ENCODE results near the gene LKAAEAR1. TPM values are rescaled to one million over a fixed set of nuclear protein-coding genes. Genes with fewer than 3 reads are reported as not detected.
"Not testable (repeated sequence)": the region's sequence is repeated elsewhere in the genome, so short reads cannot be mapped to it uniquely, and the experiment has no call there.

Gene LKAAEAR1
- total RNA-seq, 3 donors from 2014 or later = 0.30 to 0.47 (median 0.38) TPM

DNA sequence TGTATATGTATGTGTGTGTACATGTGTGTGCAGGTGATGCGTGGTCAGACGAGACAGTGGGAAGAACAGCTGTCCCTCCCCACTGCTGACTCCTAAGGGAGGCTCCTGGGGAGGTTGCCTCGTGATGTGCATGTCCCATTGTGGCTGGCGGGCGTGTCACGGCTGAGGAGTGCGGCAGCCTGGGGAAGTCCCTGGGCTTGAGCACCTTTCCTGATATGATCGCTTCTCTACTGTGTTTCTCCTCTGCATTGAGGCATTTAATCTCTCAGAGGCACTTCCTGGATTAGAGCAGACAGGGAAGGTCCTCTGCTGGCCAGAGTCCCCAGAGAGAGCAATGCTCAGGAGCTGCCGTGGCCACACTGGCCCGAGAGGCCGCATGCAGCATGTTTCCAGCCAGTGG is 11.7 kb upstream of the LKAAEAR1 start:
- H3K4me3 Mint-ChIP-seq = no peak overlapping the region
- H3K9me3 Mint-ChIP-seq = no peaks in the 10 kb centered on the region
- DNase-seq = no peak
- peaks cover 10% of the 10 kb centered on the region for H3K4me1 Mint-ChIP-seq (ENCODE audit: low read depth)
- peaks cover 1% of the 10 kb centered on the region for H3K27me3 Mint-ChIP-seq (ENCODE audit: low read depth)
- no peak for ATAC-seq
- peaks cover 2% of the 10 kb centered on the region for H3K36me3 Mint-ChIP-seq (ENCODE audit: insufficient read depth)

DNA sequence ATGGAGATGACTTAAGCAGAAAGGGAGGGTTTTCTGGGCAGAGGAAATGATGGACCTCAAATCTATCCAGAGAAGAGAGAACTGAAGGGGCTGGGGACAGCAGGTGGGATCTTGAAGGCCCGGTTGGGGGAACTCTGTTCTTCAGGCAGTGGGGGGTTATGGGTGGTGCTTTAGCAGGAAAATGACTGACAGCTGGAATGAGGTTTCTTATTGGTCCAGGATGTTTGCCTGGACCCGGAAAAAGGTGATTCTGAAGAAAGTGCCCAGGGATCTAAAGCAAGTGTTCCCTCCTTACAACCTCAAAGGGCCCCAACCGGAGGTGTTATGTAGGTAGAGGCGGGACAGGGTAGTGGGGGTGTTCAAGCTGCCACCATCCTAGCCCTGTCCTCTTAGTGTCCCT is 11.3 kb upstream of the LKAAEAR1 start:
- ATAC-seq (no peak), DNase-seq (no peak)
- H3K4me3 Mint-ChIP-seq = no peak overlapping the region
- H3K4me1 Mint-ChIP-seq (ENCODE audit: low read depth) = peaks cover 7% of the 10 kb centered on the region
- H3K36me3 Mint-ChIP-seq (ENCODE audit: insufficient read depth) = peaks cover 2% of the 10 kb centered on the region
- no peaks in the 10 kb centered on the region for H3K27me3 Mint-ChIP-seq (ENCODE audit: low read depth)
- H3K9me3 Mint-ChIP-seq = no peaks in the 10 kb centered on the region

DNA sequence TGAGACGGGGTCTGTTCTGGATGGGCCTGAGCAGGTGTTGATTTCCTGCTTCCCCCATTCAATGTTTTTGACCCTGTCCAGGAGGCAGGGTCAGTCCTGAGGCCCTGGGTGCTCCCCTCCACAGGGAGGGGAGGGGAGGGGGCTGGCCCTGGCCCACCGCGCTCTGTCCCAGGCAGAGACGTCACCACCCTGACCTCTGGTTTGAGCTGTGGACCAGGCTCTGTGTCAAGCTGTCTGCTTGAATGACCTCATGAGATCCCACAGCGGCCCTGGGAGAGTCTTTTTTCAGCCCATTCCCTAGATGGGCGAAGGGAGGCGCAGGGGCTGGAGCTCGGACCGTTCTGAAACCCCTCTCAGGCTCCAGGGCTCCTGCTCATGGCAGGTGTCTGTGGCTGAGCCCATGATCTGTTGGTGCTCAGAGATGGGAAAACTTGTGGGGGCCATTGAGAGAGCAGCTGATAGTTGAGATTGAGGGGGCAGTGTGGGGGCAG is 8.9 kb upstream of the LKAAEAR1 start:
- Mint-ChIP-seq H3K27me3 (ENCODE audit: low read depth) (no peaks in the 10 kb centered on the region), H3K4me3 (no peak overlapping the region), H3K36me3 (ENCODE audit: insufficient read depth) (peaks cover 2% of the 10 kb centered on the region), H3K4me1 (ENCODE audit: low read depth) (peaks cover 3% of the 10 kb centered on the region), H3K9me3 (peaks cover 3% of the 10 kb centered on the region)
- DNase-seq = no peak
- ATAC-seq = no peak

DNA sequence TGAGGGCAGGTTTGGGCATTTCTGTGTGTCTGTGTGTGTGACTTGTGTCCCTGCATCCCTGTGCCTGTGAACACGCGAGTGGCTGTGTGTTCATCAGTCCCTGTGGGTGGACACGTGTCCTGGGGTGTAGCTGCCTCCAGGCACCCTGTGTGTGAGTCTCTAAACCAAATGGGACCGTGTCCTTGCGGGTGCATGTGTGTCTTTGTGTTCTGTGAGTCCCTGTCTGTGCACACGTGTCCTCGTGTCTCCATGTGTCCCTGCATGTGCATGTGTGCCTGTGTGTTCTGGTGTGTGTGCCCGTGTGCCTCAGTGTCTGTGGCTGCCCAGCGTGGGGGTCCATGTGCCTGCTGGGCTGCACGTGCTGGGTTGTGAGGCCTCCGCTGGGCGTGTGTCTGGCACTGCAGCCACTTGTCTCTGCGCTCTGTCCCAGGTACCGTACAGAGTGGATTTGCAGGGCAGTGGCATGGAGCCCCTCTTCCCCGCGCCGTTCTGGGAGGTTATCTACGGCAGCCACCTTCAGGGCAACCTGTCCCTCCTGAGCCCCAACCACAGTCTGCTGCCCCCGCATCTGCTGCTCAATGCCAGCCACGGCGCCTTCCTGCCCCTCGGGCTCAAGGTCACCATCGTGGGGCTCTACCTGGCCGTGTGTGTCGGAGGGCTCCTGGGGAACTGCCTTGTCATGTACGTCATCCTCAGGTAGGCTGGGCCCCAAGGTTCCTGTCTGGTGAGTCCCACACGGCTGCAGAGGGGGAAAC is 8.2 kb upstream of the LKAAEAR1 start:
- DNase-seq (no peak), ATAC-seq (no peak)
- Mint-ChIP-seq H3K4me1 (ENCODE audit: low read depth) (peaks cover 3% of the 10 kb centered on the region), H3K36me3 (ENCODE audit: insufficient read depth) (peaks cover 2% of the 10 kb centered on the region), H3K27me3 (ENCODE audit: low read depth) (no peaks in the 10 kb centered on the region), H3K4me3 (no peak overlapping the region), H3K9me3 (peaks cover 4% of the 10 kb centered on the region)

DNA sequence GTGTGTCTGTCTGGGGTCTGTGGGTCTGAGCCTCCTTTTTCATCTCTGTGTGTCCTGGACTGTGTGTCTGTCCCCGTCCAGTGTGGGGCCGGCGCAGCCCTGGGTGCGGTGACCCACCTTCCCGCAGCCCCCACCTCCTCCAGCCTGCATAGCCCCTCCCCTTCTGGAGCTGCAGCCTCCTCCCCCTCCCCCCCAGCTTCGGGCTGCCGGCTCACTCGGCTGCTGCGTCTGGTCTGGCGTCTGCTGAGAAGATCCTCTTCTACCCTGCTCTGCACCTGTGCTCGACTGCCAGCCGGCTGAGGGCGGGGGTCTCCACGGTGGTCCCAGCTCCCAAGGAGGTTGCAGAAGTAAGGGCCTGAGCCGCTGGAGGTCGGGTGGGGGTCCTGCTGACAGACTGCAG is 7.6 kb upstream of the LKAAEAR1 start:
- H3K4me3 Mint-ChIP-seq = no peak overlapping the region

DNA sequence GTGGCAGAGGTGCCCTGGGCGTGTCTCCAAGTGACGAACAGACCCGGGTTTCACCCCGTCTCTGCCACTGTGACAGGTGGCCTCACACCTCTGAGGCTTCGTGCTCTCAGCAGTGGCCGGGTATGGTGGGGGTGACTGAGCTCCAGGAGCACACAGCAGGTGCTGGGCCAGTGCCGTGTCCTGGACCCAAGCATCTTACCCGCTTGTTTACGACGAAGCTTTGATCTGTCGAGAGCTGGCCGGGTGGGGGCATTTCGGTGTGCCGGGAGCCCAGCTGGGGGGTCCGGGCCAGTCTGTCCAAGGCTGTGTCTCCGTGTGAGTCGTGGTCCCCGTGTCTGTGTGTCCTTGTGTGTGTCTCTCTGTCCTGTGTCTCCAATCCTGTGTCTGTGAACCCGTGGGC is 7.1 kb upstream of the LKAAEAR1 start:
- no peaks in the 10 kb centered on the region for H3K36me3 Mint-ChIP-seq (ENCODE audit: insufficient read depth)
- H3K9me3 Mint-ChIP-seq = peaks cover 4% of the 10 kb centered on the region
- peaks cover 1% of the 10 kb centered on the region for H3K4me1 Mint-ChIP-seq (ENCODE audit: low read depth)
- DNase-seq (no peak), ATAC-seq (no peak)
- no peaks in the 10 kb centered on the region for H3K27me3 Mint-ChIP-seq (ENCODE audit: low read depth)
- no peak overlapping the region for H3K4me3 Mint-ChIP-seq

More for the DNA sequence above, 7.6 kb upstream of the LKAAEAR1 start:
- H3K9me3 Mint-ChIP-seq = peaks cover 4% of the 10 kb centered on the region
- H3K4me1 Mint-ChIP-seq (ENCODE audit: low read depth) = peaks cover 2% of the 10 kb centered on the region
- ATAC-seq = no peak
- H3K36me3 Mint-ChIP-seq (ENCODE audit: insufficient read depth) = peaks cover under 1% of the 10 kb centered on the region
- no peak for DNase-seq
- no peaks in the 10 kb centered on the region for H3K27me3 Mint-ChIP-seq (ENCODE audit: low read depth)

DNA sequence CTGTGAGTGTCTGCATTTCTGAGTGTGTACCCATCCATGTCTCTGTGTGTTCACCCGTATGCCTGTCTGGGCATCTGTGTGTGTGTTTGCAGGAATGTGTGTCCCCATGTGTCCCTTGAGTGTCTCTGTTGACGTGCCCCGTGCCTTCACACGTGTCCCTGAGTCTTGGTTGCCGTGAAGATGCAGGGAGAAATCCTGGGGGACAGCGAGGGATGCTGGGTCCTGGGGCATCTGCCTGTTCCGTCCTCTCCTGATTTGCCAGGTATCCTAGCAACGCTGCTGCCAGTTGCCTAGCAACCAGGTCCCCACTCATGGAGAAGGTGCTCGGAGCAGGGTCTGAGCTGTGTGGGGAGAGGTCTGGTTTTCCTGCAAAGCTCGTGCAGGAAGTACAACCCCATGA is 6.0 kb upstream of the LKAAEAR1 start:
- Mint-ChIP-seq H3K36me3 (ENCODE audit: insufficient read depth) (no peaks in the 10 kb centered on the region), H3K4me3 (no peak overlapping the region), H3K4me1 (ENCODE audit: low read depth) (peaks cover 1% of the 10 kb centered on the region), H3K27me3 (ENCODE audit: low read depth) (no peaks in the 10 kb centered on the region), H3K9me3 (peaks cover 4% of the 10 kb centered on the region)
- no peak for ATAC-seq
- no peak for DNase-seq

DNA sequence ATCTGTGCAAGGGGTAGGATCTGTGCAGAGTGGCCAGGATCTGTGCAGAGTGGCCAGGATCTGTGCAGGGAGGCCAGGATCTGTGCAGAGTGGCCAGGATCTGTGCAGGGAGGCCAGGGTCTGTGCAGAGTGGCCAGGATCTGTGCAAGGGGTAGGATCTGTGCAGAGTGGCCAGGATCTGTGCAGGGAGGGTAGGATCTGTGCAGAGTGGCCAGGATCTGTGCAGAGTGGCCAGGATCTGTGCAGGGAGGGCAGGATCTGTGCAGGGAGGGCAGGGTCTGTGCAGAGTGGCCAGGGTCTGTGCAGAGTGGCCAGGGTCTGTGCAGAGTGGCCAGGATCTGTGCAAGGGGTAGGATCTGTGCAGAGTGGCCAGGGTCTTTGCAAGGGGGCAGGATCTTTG is 4.4 kb upstream of the LKAAEAR1 start:
- H3K27me3 Mint-ChIP-seq (ENCODE audit: low read depth); H3K36me3 Mint-ChIP-seq (ENCODE audit: insufficient read depth); H3K4me1 Mint-ChIP-seq (ENCODE audit: low read depth); H3K4me3 Mint-ChIP-seq; H3K9me3 Mint-ChIP-seq; ATAC-seq; DNase-seq: not testable (repeated sequence)

DNA sequence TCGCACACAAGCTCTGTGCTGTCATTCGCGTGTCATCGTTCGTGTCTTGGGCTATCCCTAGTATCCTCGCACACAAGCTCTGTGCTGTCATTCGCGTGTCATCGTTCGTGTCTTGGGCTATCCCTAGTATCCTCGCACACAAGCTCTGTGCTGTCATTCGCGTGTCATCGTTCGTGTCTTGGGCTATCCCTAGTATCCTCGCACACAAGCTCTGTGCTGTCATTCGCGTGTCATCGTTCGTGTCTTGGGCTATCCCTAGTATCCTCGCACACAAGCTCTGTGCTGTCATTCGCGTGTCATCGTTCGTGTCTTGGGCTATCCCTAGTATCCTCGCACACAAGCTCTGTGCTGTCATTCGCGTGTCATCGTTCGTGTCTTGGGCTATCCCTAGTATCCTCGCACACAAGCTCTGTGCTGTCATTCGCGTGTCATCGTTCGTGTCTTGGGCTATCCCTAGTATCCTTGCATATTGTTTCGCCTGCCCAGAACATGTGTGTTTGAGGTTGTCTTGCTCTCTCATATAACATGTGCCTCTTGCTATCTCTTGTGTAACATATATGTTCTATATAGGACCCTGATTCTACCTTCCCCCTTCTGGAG is 3.1 kb upstream of the LKAAEAR1 start:
- ATAC-seq; H3K9me3 Mint-ChIP-seq; H3K4me3 Mint-ChIP-seq; DNase-seq; H3K36me3 Mint-ChIP-seq (ENCODE audit: insufficient read depth); H3K27me3 Mint-ChIP-seq (ENCODE audit: low read depth): not testable (repeated sequence)
- H3K4me1 Mint-ChIP-seq (ENCODE audit: low read depth) = peaks cover 11% of the 10 kb centered on the region

DNA sequence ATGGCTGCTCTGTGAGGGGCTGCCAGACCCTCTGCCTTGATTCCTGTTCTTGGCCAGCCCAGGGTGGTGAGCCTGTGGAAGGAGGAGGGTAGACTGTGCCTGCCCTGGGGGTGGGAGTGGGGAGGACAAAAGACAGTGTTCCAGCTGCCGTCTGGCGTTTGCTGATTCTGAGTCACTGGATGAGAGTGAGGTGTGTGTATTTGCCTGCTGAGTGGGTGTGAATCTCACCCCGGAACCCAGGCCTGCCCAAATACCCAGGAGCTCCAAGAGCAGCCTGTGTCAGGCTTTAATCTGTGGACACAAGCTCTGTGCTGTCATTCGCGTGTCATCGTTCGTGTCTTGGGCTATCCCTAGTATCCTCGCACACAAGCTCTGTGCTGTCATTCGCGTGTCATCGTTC is 2.6 kb upstream of the LKAAEAR1 start:
- H3K27me3 Mint-ChIP-seq (ENCODE audit: low read depth) = peaks cover 2% of the 10 kb centered on the region
- H3K9me3 Mint-ChIP-seq = peaks cover 4% of the 10 kb centered on the region
- ATAC-seq (no peak), DNase-seq (no peak)
- H3K4me1 Mint-ChIP-seq (ENCODE audit: low read depth) = peaks cover 12% of the 10 kb centered on the region
- no peaks in the 10 kb centered on the region for H3K36me3 Mint-ChIP-seq (ENCODE audit: insufficient read depth)
- H3K4me3 Mint-ChIP-seq = no peak overlapping the region

DNA sequence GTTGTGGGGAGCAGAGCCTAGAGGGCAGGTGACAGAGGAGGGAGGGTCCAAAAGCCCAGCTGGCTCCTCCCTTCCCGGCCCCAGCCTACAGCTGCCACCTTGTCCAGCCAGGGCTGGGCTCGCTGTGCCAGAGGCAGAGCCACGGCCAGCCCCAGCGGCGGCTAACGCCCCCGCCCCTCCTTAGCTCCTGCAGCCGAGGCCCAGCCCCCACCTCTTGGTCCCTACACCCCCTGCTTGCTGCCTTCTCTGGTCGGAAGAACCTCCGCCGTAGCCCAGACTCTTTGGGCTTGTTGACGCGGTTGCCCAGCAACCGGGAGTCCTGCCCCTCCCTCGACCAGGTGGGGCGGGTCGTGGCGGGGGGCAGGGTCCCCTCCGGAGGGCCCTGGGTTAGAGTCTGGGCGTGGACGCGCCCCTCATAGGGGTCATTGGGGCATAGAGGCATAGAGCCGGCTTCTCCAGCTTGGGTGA is 521 bp upstream of the LKAAEAR1 start:
- H3K4me1 Mint-ChIP-seq (ENCODE audit: low read depth) = peaks cover 19% of the 10 kb centered on the region
- peaks cover 2% of the 10 kb centered on the region for H3K27me3 Mint-ChIP-seq (ENCODE audit: low read depth)
- H3K9me3 Mint-ChIP-seq = peaks cover 4% of the 10 kb centered on the region
- H3K4me3 Mint-ChIP-seq = peak overlapping the region; percentile 73
- H3K36me3 Mint-ChIP-seq (ENCODE audit: insufficient read depth) = no peaks in the 10 kb centered on the region
- DNase-seq (no peak), ATAC-seq (no peak)

DNA sequence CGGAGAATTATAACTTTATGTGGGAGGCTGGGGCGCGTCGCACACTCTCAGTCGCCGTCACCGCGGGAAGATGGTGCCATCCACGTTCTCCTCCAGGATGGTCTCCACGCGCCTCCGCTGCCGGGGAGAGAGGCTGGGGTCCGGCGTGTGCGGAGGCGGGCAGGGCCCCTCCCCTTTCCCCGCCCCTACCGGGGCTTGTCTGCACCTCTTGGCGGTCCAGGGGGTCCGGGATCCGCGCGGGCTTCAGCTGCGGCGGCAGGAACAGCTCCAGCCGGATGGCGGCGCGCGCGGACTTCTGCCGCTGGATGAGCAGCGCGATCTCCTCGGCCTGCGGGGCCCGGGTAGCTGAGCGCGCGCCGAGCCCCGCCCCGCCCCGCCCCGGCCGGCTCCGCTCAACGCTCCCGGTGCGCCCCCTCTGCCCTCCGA is 807 bp downstream of the LKAAEAR1 start:
- ATAC-seq = peak; percentile 62 to 63
- DNase-seq = peak; percentile 61
- Mint-ChIP-seq H3K4me3 (peak overlapping the region; percentile 75), H3K27me3 (ENCODE audit: low read depth) (peaks cover 2% of the 10 kb centered on the region), H3K4me1 (ENCODE audit: low read depth) (peaks cover 26% of the 10 kb centered on the region), H3K36me3 (ENCODE audit: insufficient read depth) (no peaks in the 10 kb centered on the region), H3K9me3 (peaks cover 4% of the 10 kb centered on the region)

DNA sequence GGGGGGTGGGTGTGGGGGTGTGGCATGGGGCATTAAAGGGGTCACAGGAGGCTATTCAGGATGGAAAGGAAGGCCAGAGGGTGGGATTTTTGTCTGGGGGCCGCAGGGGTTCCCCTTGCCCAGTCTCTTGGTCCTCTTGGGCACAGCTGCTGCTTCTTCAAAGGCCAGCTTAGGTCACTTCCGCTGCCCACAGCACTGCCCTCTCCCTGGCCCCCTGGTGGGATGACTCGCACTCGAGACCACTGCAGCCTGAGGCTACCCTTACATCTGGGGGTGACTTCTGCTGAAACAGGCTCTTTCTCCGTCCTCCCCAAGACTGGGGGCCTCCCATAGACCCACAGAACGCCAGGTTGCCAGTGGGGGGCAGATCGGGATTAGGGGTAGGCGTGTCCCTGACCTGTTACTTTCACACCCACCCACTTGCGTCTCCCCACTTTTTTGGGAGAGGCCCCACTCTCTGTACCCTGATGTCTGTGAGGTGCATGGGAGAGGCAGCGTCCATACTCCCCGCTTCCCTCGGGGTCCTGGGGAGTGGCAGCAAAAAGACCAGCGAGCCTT is 1.3 kb downstream of the LKAAEAR1 start:
- ATAC-seq (no peak), DNase-seq (no peak)
- Mint-ChIP-seq H3K9me3 (no peaks in the 10 kb centered on the region), H3K27me3 (ENCODE audit: low read depth) (peaks cover 2% of the 10 kb centered on the region), H3K4me1 (ENCODE audit: low read depth) (peaks cover 27% of the 10 kb centered on the region), H3K4me3 (peak overlapping the region; percentile 75), H3K36me3 (ENCODE audit: insufficient read depth) (no peaks in the 10 kb centered on the region)

DNA sequence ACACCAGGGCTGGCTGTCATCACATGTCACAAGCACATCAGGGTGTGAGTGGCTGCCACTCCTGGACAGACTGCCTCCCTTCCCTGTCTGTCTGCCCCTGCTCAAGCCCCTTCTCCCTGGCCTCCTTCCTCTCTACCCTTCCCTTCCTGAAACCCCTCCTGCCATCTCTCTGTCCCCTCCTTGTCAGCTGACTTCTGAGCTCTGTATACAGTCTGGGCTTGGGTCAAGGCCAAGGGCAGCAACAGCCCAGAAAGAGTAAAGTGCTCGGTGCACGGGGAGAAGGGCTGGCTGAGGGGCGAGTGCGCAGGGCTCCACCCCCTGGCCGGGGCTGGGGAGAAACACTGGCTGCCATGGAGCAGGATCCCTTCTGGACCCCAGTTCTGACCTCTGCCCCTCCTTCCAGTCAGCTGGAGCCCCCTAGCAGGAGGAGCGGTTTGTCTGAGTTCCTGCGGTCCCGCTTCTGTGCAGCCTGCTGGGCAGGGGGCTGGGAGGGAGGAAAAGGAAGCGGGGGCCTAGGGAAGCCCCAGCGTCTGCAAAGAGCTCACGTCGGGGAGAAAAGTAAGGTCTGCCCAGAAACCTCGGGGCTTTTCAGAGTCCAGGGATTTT is 2.0 kb downstream of the LKAAEAR1 start:
- Mint-ChIP-seq H3K27me3 (ENCODE audit: low read depth) (peaks cover 2% of the 10 kb centered on the region), H3K9me3 (no peaks in the 10 kb centered on the region), H3K36me3 (ENCODE audit: insufficient read depth) (no peaks in the 10 kb centered on the region), H3K4me1 (ENCODE audit: low read depth) (peaks cover 34% of the 10 kb centered on the region), H3K4me3 (peak overlapping the region; percentile 24)
- DNase-seq (no peak), ATAC-seq (no peak)

Data from activated T-cell treated with anti-CD3 and anti-CD28 coated beads, Interleukin-2, amount 50 U/mL, for 4 hours (primary cell).